ENCODE measurements around the gene KRTAP5-5.

The KRTAP5-5 gene

GRCh38 chr11:1673446-1674172 lies 44.0 kb downstream of the KRTAP5-5 start:
- Histone ChIP-seq H3K4me1 (ENCODE audit: control insufficient read depth in 2 of 2, insufficient read depth in 1 of 2, low read depth in 1 of 2, low read length in 2 of 2) (peaks cover 0 to 8% of the 10 kb centered on the region in 2 donors), H2AK5ac (ENCODE audit: low read depth, low read length) (no peak overlapping the region), H3K23ac (ENCODE audit: low read depth, low read length, poor library complexity) (no peak overlapping the region), H3K27me3 (ENCODE audit: control insufficient read depth in 3 of 3, insufficient read depth in 3 of 3, low read depth in 1 of 3, low read length in 3 of 3) (peaks cover 0 to 43% (median 0%) of the 10 kb centered on the region in 3 experiments), H3K79me1 (ENCODE audit: low read depth, low read length) (no peaks in the 10 kb centered on the region), H4K91ac (ENCODE audit: low read depth, low read length, poor library complexity) (no peak overlapping the region), H3K18ac (ENCODE audit: low read length) (no peak overlapping the region), H2BK12ac (ENCODE audit: low read length) (no peak overlapping the region), H3K4me3 (ENCODE audit: low read length in 2 of 2) (no peak overlapping the region), H3K9me3 (replicated peaks in 1 of 2; ENCODE audit: control insufficient read depth in 2 of 2, insufficient read depth in 1 of 2, low read depth in 1 of 2, low read length in 2 of 2) (no peaks in the 10 kb centered on the region), H3K4ac (ENCODE audit: low read length) (no peak overlapping the region), H4K8ac (ENCODE audit: low read depth, low read length) (no peak overlapping the region), H3K36me3 (replicated peaks in 1 of 2; ENCODE audit: control insufficient read depth in 2 of 2, insufficient read depth in 2 of 2, low read length in 2 of 2) (no peaks in the 10 kb centered on the region), H3K4me2 (ENCODE audit: insufficient read depth, low read length, poor library complexity, severe bottlenecking) (no peak overlapping the region), H3K27ac (replicated peaks; ENCODE audit: low read length) (no peak overlapping the region), H2BK120ac (ENCODE audit: low read depth, low read length) (no peak overlapping the region), H2AFZ (ENCODE audit: low read length) (no peak overlapping the region), H2BK5ac (ENCODE audit: low read length) (no peak overlapping the region), H3K14ac (ENCODE audit: low read length) (no peak overlapping the region), H2BK15ac (ENCODE audit: low read length) (no peak overlapping the region), H3K9ac (ENCODE audit: low read depth, low read length, poor library complexity) (no peak overlapping the region)
- no CpG with 5 or more reads among the region's 11 CpGs for WGBS, 2 donors (ENCODE audit: extremely low coverage in 2 of 2, insufficient read length in 2 of 2, insufficient replicate concordance in 1 of 2)
- DNase-seq (ENCODE audit: low spot score), result no peak

- Histone ChIP-seq H3K23ac (ENCODE audit: low read depth, low read length, poor library complexity) (no peak overlapping the region), H3K36me3 (replicated peaks in 1 of 2; ENCODE audit: control insufficient read depth in 2 of 2, insufficient read depth in 2 of 2, low read length in 2 of 2) (no peaks in the 10 kb centered on the region), H4K91ac (ENCODE audit: low read depth, low read length, poor library complexity) (no peak overlapping the region), H3K27me3 (ENCODE audit: control insufficient read depth in 3 of 3, insufficient read depth in 3 of 3, low read depth in 1 of 3, low read length in 3 of 3) (peaks cover 0 to 37% (median 0%) of the 10 kb centered on the region in 3 experiments), H3K18ac (ENCODE audit: low read length) (peak overlapping the region; percentile 96), H3K4me1 (ENCODE audit: control insufficient read depth in 2 of 2, insufficient read depth in 1 of 2, low read depth in 1 of 2, low read length in 2 of 2) (peaks cover 0 to 8% of the 10 kb centered on the region in 2 donors), H3K79me1 (ENCODE audit: low read depth, low read length) (no peaks in the 10 kb centered on the region), H2BK15ac (ENCODE audit: low read length) (peak overlapping the region; percentile 11), H3K9me3 (replicated peaks in 1 of 2; ENCODE audit: control insufficient read depth in 2 of 2, insufficient read depth in 1 of 2, low read depth in 1 of 2, low read length in 2 of 2) (no peaks in the 10 kb centered on the region), H3K9ac (ENCODE audit: low read depth, low read length, poor library complexity) (no peak overlapping the region), H2BK120ac (ENCODE audit: low read depth, low read length) (no peak overlapping the region), H3K27ac (replicated peaks; ENCODE audit: low read length) (peak overlapping the region; percentile 42), H2BK12ac (ENCODE audit: low read length) (no peak overlapping the region), H2BK5ac (ENCODE audit: low read length) (no peak overlapping the region), H4K8ac (ENCODE audit: low read depth, low read length) (no peak overlapping the region), H3K4me3 (ENCODE audit: low read length in 2 of 2) (no peak overlapping the region), H3K4me2 (ENCODE audit: insufficient read depth, low read length, poor library complexity, severe bottlenecking) (no peak overlapping the region), H3K4ac (ENCODE audit: low read length) (no peak overlapping the region), H3K14ac (ENCODE audit: low read length) (peak overlapping the region; percentile 95), H2AK5ac (ENCODE audit: low read depth, low read length) (peak overlapping the region; percentile 33), H2AFZ (ENCODE audit: low read length) (no peak overlapping the region)
- no peak for DNase-seq (ENCODE audit: low spot score)
- WGBS, 2 donors (ENCODE audit: extremely low coverage in 2 of 2, insufficient read length in 2 of 2, insufficient replicate concordance in 1 of 2), result no CpG with 5 or more reads among the region's 21 CpGs
These were observed 44.9 kb downstream of the KRTAP5-5 start for GRCh38 chr11:1674173-1675131.

- H3K79me1 ChIP-seq (ENCODE audit: low read depth, low read length), result no peaks in the 10 kb centered on the region
- H3K4me3 ChIP-seq (ENCODE audit: low read length in 2 of 2), result no peak overlapping the region
- no peaks in the 10 kb centered on the region for H3K36me3 ChIP-seq (replicated peaks in 1 of 2; ENCODE audit: control insufficient read depth in 2 of 2, insufficient read depth in 2 of 2, low read length in 2 of 2)
- no peak overlapping the region for H4K8ac ChIP-seq (ENCODE audit: low read depth, low read length)
- peaks cover 0 to 8% of the 10 kb centered on the region in 2 donors for H3K4me1 ChIP-seq (ENCODE audit: control insufficient read depth in 2 of 2, insufficient read depth in 1 of 2, low read depth in 1 of 2, low read length in 2 of 2)
- H3K9me3 ChIP-seq (replicated peaks in 1 of 2; ENCODE audit: control insufficient read depth in 2 of 2, insufficient read depth in 1 of 2, low read depth in 1 of 2, low read length in 2 of 2), result peaks cover 0 to 2% of the 10 kb centered on the region in 2 donors
- DNase-seq (ENCODE audit: low spot score), result no peak
- H2BK5ac ChIP-seq (ENCODE audit: low read length), result no peak overlapping the region
- H3K9ac ChIP-seq (ENCODE audit: low read depth, low read length, poor library complexity), result no peak overlapping the region
- H3K27ac ChIP-seq (replicated peaks; ENCODE audit: low read length), result no peak overlapping the region
- H4K91ac ChIP-seq (ENCODE audit: low read depth, low read length, poor library complexity), result no peak overlapping the region
- H3K18ac ChIP-seq (ENCODE audit: low read length), result no peak overlapping the region
- H2AK5ac ChIP-seq (ENCODE audit: low read depth, low read length), result no peak overlapping the region
- H3K27me3 ChIP-seq (ENCODE audit: control insufficient read depth in 3 of 3, insufficient read depth in 3 of 3, low read depth in 1 of 3, low read length in 3 of 3), result peaks cover 0 to 30% (median 0%) of the 10 kb centered on the region in 3 experiments
- no peak overlapping the region for H2AFZ ChIP-seq (ENCODE audit: low read length)
- H3K14ac ChIP-seq (ENCODE audit: low read length), result no peak overlapping the region
- WGBS, 2 donors (ENCODE audit: extremely low coverage in 2 of 2, insufficient read length in 2 of 2, insufficient replicate concordance in 1 of 2), result no CpG with 5 or more reads among the region's 11 CpGs
- no peak overlapping the region for H3K4ac ChIP-seq (ENCODE audit: low read length)
- H3K23ac ChIP-seq (ENCODE audit: low read depth, low read length, poor library complexity), result no peak overlapping the region
- H3K4me2 ChIP-seq (ENCODE audit: insufficient read depth, low read length, poor library complexity, severe bottlenecking), result no peak overlapping the region
- H2BK120ac ChIP-seq (ENCODE audit: low read depth, low read length), result no peak overlapping the region
- no peak overlapping the region for H2BK12ac ChIP-seq (ENCODE audit: low read length)
- no peak overlapping the region for H2BK15ac ChIP-seq (ENCODE audit: low read length)
These were observed 46.1 kb downstream of the KRTAP5-5 start for GRCh38 chr11:1675536-1676228.
